ENCODE results near the gene MPC1L.

Gene MPC1L

DNA sequence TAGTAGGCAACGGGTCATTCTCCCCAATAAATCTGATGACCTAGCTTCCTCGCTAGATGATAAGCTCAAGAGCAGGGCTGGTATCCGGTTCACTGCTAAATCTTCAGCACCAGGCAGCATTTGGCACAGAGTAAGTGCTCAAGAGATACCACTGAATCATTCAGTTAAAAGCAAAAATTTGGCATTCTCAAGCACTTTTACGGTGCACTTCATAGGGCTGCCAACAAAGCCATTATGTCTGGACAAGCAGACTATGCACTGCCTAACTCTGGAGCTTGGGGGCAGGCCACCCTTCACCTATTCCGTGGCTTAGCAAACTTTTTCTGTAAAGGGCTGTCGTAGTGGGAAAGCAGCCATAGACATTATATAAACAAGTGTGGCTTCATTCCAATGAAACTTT, 47.9 kb downstream of the MPC1L start:
- Histone ChIP-seq H3K4me2 (no peak overlapping the region), H3K36me3 (ENCODE audit: insufficient read depth) (no peaks in the 10 kb centered on the region), H3K27me3 (ENCODE audit: insufficient read depth, low read depth) (no peaks in the 10 kb centered on the region), H3K9ac (no peak overlapping the region), H2AFZ (ENCODE audit: low read depth) (no peak overlapping the region), H3K4me3 (IDR thresholded peaks at IDR 0.05; ENCODE audit: insufficient read depth, low read depth, low read length) (no peak overlapping the region), H3K4me1 (ENCODE audit: low read depth, poor library complexity, severe bottlenecking) (no peaks in the 10 kb centered on the region), H3K27ac (no peak overlapping the region), H4K20me1 (ENCODE audit: insufficient read depth) (no peaks in the 10 kb centered on the region), H3K79me2 (ENCODE audit: insufficient read depth, low read depth) (no peaks in the 10 kb centered on the region)
- no peak for TF ChIP-seq CTCF (conservative IDR thresholded peaks at IDR 0.05; ENCODE audit: low read depth, low read length)
